T-helper 9 cell (primary cell): ENCODE results near the gene GGA2.
"Not testable (repeated sequence)": the region's sequence is repeated elsewhere in the genome, so short reads cannot be mapped to it uniquely, and the experiment has no call there.

Experiments
- DNase-seq: peaks from one replicate; pipeline ENCODE4 v3.0.0-alpha.2; 2020

GGA2 gene

GRCh38 chr16:23523876-23524385, 13.6 kb upstream of the GGA2 start:
- DNase-seq, result no peak

GRCh38 chr16:23523321-23523720, 13.0 kb upstream of the GGA2 start:
- no peak for DNase-seq

GRCh38 chr16:23521965-23522364, 11.7 kb upstream of the GGA2 start:
- no peak for DNase-seq

- no peak for DNase-seq
These were observed 10.9 kb upstream of the GGA2 start for GRCh38 chr16:23521037-23521743.

- no peak for DNase-seq
These were observed 10.2 kb upstream of the GGA2 start for GRCh38 chr16:23520500-23520899.

GRCh38 chr16:23519282-23519681, 9.0 kb upstream of the GGA2 start:
- no peak for DNase-seq

- DNase-seq, result no peak
These were observed 8.2 kb upstream of the GGA2 start for GRCh38 chr16:23518435-23518891.

- DNase-seq, result no peak
These were observed 6.3 kb upstream of the GGA2 start for GRCh38 chr16:23516366-23517137.

- DNase-seq, result no peak
These were observed 5.6 kb upstream of the GGA2 start for GRCh38 chr16:23515881-23516280.

- no peak for DNase-seq
These were observed 4.3 kb upstream of the GGA2 start for GRCh38 chr16:23514381-23515152.

GRCh38 chr16:23512168-23512695, 1.9 kb upstream of the GGA2 start:
- no peak for DNase-seq

- DNase-seq, result no peak
These were observed 1.4 kb upstream of the GGA2 start for GRCh38 chr16:23511731-23512130.

GRCh38 chr16:23510915-23511270, 599 bp upstream of the GGA2 start:
- not testable (repeated sequence) for DNase-seq

GRCh38 chr16:23509782-23510163, 521 bp downstream of the GGA2 start:
- peak; percentile 19 for DNase-seq

GRCh38 chr16:23509441-23509754, 896 bp downstream of the GGA2 start:
- DNase-seq, result no peak

- no peak for DNase-seq
These were observed 1.5 kb downstream of the GGA2 start for GRCh38 chr16:23508589-23509440.

GRCh38 chr16:23506606-23506994, 3.7 kb downstream of the GGA2 start:
- no peak for DNase-seq

- no peak for DNase-seq
These were observed 4.4 kb downstream of the GGA2 start for GRCh38 chr16:23505671-23506605.

GRCh38 chr16:23505180-23505665, 5.1 kb downstream of the GGA2 start:
- no peak for DNase-seq

GRCh38 chr16:23504453-23505179, 5.7 kb downstream of the GGA2 start:
- peak; percentile 39 for DNase-seq
